ENCODE results near the gene MRPL38. TPM values are rescaled to one million over a fixed set of nuclear protein-coding genes. Genes with fewer than 3 reads are reported as not detected.
"Not testable (repeated sequence)": the region's sequence is repeated elsewhere in the genome, so short reads cannot be mapped to it uniquely, and the experiment has no call there.

MRPL38 gene
- total RNA-seq, 1 experiment from 2014 or later: 146 TPM

- no peak for TF ChIP-seq ZNF532 (CRISPR knock-in tag; IDR thresholded peaks at IDR 0.05; ENCODE audit: borderline replicate concordance)
- TF ChIP-seq EMX1 (CRISPR knock-in tag; IDR thresholded peaks at IDR 0.05): no peak
- TF ChIP-seq NFATC4 (CRISPR knock-in tag; IDR thresholded peaks at IDR 0.05): no peak
These were observed 51.3 kb downstream of the MRPL38 start (continued) for GRCh38 chr17:75853433-75853832.

- POLR2A ChIA-PET: not testable (repeated sequence)
These were observed 53.0 kb downstream of the MRPL38 start for GRCh38 chr17:75851693-75851991.

GRCh38 chr17:75850928-75851692 lies 53.6 kb downstream of the MRPL38 start:
- Mint-ChIP-seq H3K9me3 (no peaks in the 10 kb centered on the region), H3K4me1 (peaks cover 13% of the 10 kb centered on the region), H3K27ac (peak overlapping the region; percentile 41; the same call in 1 of the 2 replicates), H3K36me3 (peaks cover 25% of the 10 kb centered on the region), H3K4me3 (no peak overlapping the region), H3K27me3 (ENCODE audit: low read depth) (no peaks in the 10 kb centered on the region)
- no peak for ATAC-seq
- POLR2A ChIA-PET: no interaction called here
- DNase-seq (ENCODE audit: low spot score): no peak
- CTCF ChIA-PET: interaction anchor here (1.0 to 8.8 kb wide), 4 partner anchors 10 to 22 kb away, joined by 6 to 180 read pairs (median 54); no protein-coding TSS in a partner anchor
- TF ChIP-seq E2F1 (CRISPR knock-in tag; IDR thresholded peaks at IDR 0.05) (no peak), ZMAT4 (CRISPR knock-in tag; IDR thresholded peaks at IDR 0.05) (no peak), USF1 (CRISPR knock-in tag; IDR thresholded peaks at IDR 0.05) (no peak), MLX (CRISPR knock-in tag; IDR thresholded peaks at IDR 0.05) (no peak), E2F4 (CRISPR knock-in tag; IDR thresholded peaks at IDR 0.05; ENCODE audit: borderline replicate concordance, low read depth) (no peak), PRRX2 (CRISPR knock-in tag; IDR thresholded peaks at IDR 0.05) (no peak), PREB (CRISPR knock-in tag; IDR thresholded peaks at IDR 0.05; ENCODE audit: borderline replicate concordance) (no peak)

More at GRCh38 chr17:75851693-75851991, 53.0 kb downstream of the MRPL38 start:
- H3K9me3 Mint-ChIP-seq; DNase-seq (ENCODE audit: low spot score); ATAC-seq; H3K27me3 Mint-ChIP-seq (ENCODE audit: low read depth); H3K4me3 Mint-ChIP-seq: not testable (repeated sequence)
- H3K36me3 Mint-ChIP-seq: peaks cover 23% of the 10 kb centered on the region
- H3K27ac Mint-ChIP-seq: peak overlapping the region; percentile 41; the same call in 1 of the 2 replicates
- H3K4me1 Mint-ChIP-seq: peaks cover 18% of the 10 kb centered on the region
- CTCF ChIA-PET: interaction anchor here (0.7 to 6.0 kb wide), 3 partner anchors 10 to 40 kb away, joined by 3 to 100 read pairs (median 6); no protein-coding TSS in a partner anchor
